Astrocyte of the cerebellum (primary cell): ENCODE measurements around the gene NBEAL1.

Experiments used
- DNase-seq: peaks from one replicate; pipeline ENCODE4 v3.0.0-alpha.2; 2011; ENCODE audit warnings: low read depth
- H3K4me3 ChIP-seq: 2 replicates; pipeline ENCODE4 v1.5.1; 2011; ENCODE audit warnings: mild to moderate bottlenecking, low read depth, low read length, moderate library complexity
- in situ Hi-C: cut with HindIII; loops from 2 replicates; pipeline ENCODE4 v1.10.0; 2017; ENCODE audit warnings: low sequenced_read_pairs
- TF ChIP-seq, protein P1 (sequence below): IDR thresholded peaks from 2 replicates; pipeline ENCODE4 v1.5.1; 2012; ENCODE audit warnings: low read length, low read depth, moderate library complexity, mild to moderate bottlenecking; ENCODE audit errors: missing control alignments

Gene NBEAL1

GRCh38 chr2:203261326-203262159 is 246.9 kb downstream of the NBEAL1 start:
- TF ChIP-seq, protein P1, sequence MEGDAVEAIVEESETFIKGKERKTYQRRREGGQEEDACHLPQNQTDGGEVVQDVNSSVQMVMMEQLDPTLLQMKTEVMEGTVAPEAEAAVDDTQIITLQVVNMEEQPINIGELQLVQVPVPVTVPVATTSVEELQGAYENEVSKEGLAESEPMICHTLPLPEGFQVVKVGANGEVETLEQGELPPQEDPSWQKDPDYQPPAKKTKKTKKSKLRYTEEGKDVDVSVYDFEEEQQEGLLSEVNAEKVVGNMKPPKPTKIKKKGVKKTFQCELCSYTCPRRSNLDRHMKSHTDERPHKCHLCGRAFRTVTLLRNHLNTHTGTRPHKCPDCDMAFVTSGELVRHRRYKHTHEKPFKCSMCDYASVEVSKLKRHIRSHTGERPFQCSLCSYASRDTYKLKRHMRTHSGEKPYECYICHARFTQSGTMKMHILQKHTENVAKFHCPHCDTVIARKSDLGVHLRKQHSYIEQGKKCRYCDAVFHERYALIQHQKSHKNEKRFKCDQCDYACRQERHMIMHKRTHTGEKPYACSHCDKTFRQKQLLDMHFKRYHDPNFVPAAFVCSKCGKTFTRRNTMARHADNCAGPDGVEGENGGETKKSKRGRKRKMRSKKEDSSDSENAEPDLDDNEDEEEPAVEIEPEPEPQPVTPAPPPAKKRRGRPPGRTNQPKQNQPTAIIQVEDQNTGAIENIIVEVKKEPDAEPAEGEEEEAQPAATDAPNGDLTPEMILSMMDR = no peak
- in situ Hi-C loops = no loop called here
- H3K4me3 ChIP-seq = no peak overlapping the region
- DNase-seq = no peak
